ENCODE measurements around the gene SLC36A4.

Gene SLC36A4

DNA sequence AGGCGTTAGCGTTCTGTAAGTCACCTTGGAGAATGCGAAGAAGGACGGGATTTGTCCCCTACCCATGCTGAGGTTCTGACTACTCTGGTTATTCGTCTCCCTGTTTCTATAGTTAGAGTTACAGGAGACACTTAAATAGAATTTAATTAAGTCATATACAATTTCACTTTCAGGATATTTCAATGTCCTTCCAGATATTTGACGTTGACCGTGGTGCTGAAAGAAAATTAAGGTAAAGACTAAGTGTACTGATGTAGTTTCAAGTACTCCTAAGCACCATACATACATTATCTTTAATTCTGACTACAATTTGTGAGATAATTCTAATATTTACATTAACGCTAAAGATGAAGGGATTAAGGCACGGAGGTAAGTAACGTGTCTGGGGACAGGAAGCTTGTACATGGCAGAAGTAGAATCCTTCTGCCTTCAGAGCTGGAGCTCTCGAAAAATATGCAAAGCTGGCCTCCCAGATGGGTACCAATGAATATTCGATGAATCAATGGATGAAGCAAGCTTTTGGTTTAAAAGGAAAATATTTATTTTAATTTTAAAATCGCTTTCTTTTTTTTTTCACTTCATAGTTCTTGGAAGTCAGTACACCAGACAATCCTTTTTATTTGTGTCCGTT, 539 bp upstream of the SLC36A4 start:
- Histone ChIP-seq H3K27me3 (ENCODE audit: insufficient read depth, low read depth, severe bottlenecking) (no peaks in the 10 kb centered on the region), H3K36me3 (no peaks in the 10 kb centered on the region), H3K27ac (peak overlapping the region; percentile 96), H3K4me3 (ENCODE audit: low read depth, low read length) (peak overlapping the region; percentile 73), H3K9me3 (ENCODE audit: severe bottlenecking) (no peaks in the 10 kb centered on the region)
- TF ChIP-seq, protein P1, sequence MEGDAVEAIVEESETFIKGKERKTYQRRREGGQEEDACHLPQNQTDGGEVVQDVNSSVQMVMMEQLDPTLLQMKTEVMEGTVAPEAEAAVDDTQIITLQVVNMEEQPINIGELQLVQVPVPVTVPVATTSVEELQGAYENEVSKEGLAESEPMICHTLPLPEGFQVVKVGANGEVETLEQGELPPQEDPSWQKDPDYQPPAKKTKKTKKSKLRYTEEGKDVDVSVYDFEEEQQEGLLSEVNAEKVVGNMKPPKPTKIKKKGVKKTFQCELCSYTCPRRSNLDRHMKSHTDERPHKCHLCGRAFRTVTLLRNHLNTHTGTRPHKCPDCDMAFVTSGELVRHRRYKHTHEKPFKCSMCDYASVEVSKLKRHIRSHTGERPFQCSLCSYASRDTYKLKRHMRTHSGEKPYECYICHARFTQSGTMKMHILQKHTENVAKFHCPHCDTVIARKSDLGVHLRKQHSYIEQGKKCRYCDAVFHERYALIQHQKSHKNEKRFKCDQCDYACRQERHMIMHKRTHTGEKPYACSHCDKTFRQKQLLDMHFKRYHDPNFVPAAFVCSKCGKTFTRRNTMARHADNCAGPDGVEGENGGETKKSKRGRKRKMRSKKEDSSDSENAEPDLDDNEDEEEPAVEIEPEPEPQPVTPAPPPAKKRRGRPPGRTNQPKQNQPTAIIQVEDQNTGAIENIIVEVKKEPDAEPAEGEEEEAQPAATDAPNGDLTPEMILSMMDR (IDR thresholded peaks at IDR 0.05; ENCODE audit: low read depth, low read length): no peak
- DNase-seq: no peak

DNA sequence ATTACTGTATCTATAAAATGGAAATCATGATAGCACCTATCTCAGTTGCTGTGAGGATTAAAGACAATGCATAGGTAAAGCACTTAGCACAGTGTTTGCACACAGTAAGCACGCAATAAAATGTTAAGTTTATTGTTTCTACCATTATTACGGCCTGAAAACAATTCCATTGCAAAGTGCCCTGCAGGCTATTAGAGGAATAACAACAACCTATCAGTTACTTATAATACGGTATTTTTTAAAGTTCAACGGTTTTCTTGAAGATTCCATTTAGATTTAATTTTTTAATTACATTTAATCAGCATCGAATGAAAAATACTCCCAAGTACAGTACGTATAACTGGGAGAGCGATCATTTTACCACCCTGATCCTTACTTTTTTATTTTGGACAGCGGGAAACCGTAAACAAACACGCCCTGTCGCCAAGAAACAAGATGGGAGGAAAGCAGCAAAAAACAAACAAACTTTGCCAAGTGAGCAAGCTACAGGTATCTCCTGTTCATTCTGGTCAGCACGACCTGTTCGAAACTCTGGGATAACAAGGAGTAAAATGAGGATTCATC, 893 bp downstream of the SLC36A4 start:
- Histone ChIP-seq H3K27ac (peak overlapping the region; percentile 96), H3K27me3 (ENCODE audit: insufficient read depth, low read depth, severe bottlenecking) (no peaks in the 10 kb centered on the region), H3K4me3 (ENCODE audit: low read depth, low read length) (peak overlapping the region; percentile 73), H3K36me3 (no peaks in the 10 kb centered on the region), H3K9me3 (ENCODE audit: severe bottlenecking) (no peaks in the 10 kb centered on the region)
- no peak for DNase-seq
- TF ChIP-seq, protein P1 (IDR thresholded peaks at IDR 0.05; ENCODE audit: low read depth, low read length): no peak

- Histone ChIP-seq H3K27me3 (ENCODE audit: insufficient read depth, low read depth, severe bottlenecking) (no peaks in the 10 kb centered on the region), H3K4me3 (ENCODE audit: low read depth, low read length) (no peak overlapping the region), H3K27ac (no peak overlapping the region), H3K36me3 (no peaks in the 10 kb centered on the region), H3K9me3 (ENCODE audit: severe bottlenecking) (no peaks in the 10 kb centered on the region)
- TF ChIP-seq, protein P1 (IDR thresholded peaks at IDR 0.05; ENCODE audit: low read depth, low read length): no peak
- DNase-seq: no peak
Observed at GRCh38 chr11:93194673-93195291, 3.0 kb downstream of the SLC36A4 start.

GRCh38 chr11:93193731-93194130, 4.1 kb downstream of the SLC36A4 start:
- H3K9me3 ChIP-seq (ENCODE audit: severe bottlenecking): no peaks in the 10 kb centered on the region
- H3K27ac ChIP-seq: no peak overlapping the region
- no peak overlapping the region for H3K4me3 ChIP-seq (ENCODE audit: low read depth, low read length)
- no peaks in the 10 kb centered on the region for H3K27me3 ChIP-seq (ENCODE audit: insufficient read depth, low read depth, severe bottlenecking)
- DNase-seq: no peak
- TF ChIP-seq, protein P1 (IDR thresholded peaks at IDR 0.05; ENCODE audit: low read depth, low read length): no peak
- no peaks in the 10 kb centered on the region for H3K36me3 ChIP-seq

DNA sequence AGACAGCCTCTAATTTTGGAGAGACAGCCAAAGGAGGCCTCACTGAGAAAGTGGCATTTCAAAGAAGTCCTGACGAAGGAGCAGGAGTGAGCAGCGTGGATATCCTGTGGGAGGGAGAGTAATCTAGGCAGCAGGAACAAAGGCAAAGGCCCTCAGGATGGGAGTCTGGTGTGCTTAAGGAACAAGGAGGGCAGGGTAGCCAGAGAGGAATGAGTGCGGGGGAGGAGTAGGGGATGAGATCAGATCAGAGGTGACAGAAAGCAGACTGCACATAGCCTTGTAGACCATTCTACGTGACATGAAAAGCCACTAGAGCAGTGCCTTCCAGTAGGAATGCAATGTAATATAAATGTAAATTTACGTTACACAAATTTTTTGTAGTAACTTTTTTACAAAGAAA, 5.6 kb downstream of the SLC36A4 start:
- H3K4me3 ChIP-seq (ENCODE audit: low read depth, low read length): no peak overlapping the region
- TF ChIP-seq, protein P1 (IDR thresholded peaks at IDR 0.05; ENCODE audit: low read depth, low read length): no peak
- no peaks in the 10 kb centered on the region for H3K9me3 ChIP-seq (ENCODE audit: severe bottlenecking)
- H3K36me3 ChIP-seq: no peaks in the 10 kb centered on the region
- no peaks in the 10 kb centered on the region for H3K27me3 ChIP-seq (ENCODE audit: insufficient read depth, low read depth, severe bottlenecking)
- H3K27ac ChIP-seq: no peak overlapping the region
- no peak for DNase-seq

Measured in WERI-Rb-1 (cell line).